A549 (cell line): ENCODE data around the gene CCL2. TPM values are rescaled to one million over a fixed set of nuclear protein-coding genes. Genes with fewer than 3 reads are reported as not detected.

ENCODE experiments used
- ATAC-seq, 2 experiments: fragments of 200-7000 bp in 1 of 2; fragments of >200 bp in 1 of 2; cut with Nextera tagmentation in 1 of 2; cut with Tn5 transposase in 1 of 2; 3 replicates each; pipeline versions ENCODE4 v1.8.0 to v1.9.1; 2018 to 2020; ENCODE audit warnings: mild to moderate bottlenecking in 1 of 2, moderate library complexity in 1 of 2
- CTCF ChIA-PET: fragments of 300-600 bp; sonication (Branson Sonifier 250); formaldehyde crosslinking; extraction: SDS; loops from one replicate; lab custom pipeline; 2021; ENCODE audit warnings: antibody characterized with exemption, inconsistent platforms; lab: Yijun Ruan, JAX
- POLR2A ChIA-PET: fragments of 350-600 bp; formaldehyde crosslinking; extraction: SDS; loops from one replicate; lab custom pipeline; 2021; ENCODE audit warnings: antibody characterized with exemption, inconsistent platforms; lab: Yijun Ruan, JAX
- DNase-seq, 2 experiments: peaks; one replicate each; pipeline versions ENCODE4 v3.0.0 to v3.0.0-alpha.2; 2011 to 2016; ENCODE audit warnings: low read depth in 1 of 2, low spot score in 1 of 2
- FAIRE-seq: peaks from 2 replicates; lab custom pipeline; 2011; peaks lifted over from hg19 to GRCh38; lab: Jason Lieb, UNC
- H3K27ac ChIP-seq, 2 experiments: fragments of >200 bp; sonication (Bioruptor Twin); formaldehyde crosslinking; 3 replicates each; pipeline ENCODE4 v1.5.1; 2016 to 2017
- H3K4me1 ChIP-seq: fragments of >200 bp; sonication (Bioruptor Twin); formaldehyde crosslinking; 3 replicates; pipeline ENCODE4 v1.6.1; 2016
- H3K4me2 ChIP-seq: fragments of >200 bp; sonication (Bioruptor Twin); formaldehyde crosslinking; 3 replicates; pipeline ENCODE4 v1.6.1; 2016
- H3K4me3 ChIP-seq: fragments of >200 bp; sonication (Bioruptor Twin); formaldehyde crosslinking; 3 replicates; pipeline ENCODE4 v1.5.1; 2016
- H3K9me3 ChIP-seq: fragments of >200 bp; sonication (Bioruptor Twin); formaldehyde crosslinking; 3 replicates; pipeline ENCODE4 v1.6.1; 2016
- ATOH8 ChIP-seq: fragments of 250-450 bp; sonication (Bioruptor Pico); IDR thresholded peaks from 2 replicates; pipeline ENCODE4 v1.5.0; 2020; ENCODE audit warnings: low read depth, mild to moderate bottlenecking, moderate library complexity
- BHLHE40 ChIP-seq: IDR thresholded peaks from 2 replicates; pipeline ENCODE4 v1.6.1; 2012; ENCODE audit warnings: low read depth, low read length, inconsistent platforms
- CBX2 ChIP-seq: fragments of 200-600 bp; sonication (generic); IDR thresholded peaks from 2 replicates; pipeline ENCODE4 v1.6.1; 2016; ENCODE audit warnings: low read depth, mild to moderate bottlenecking, borderline replicate concordance
- CBX8 ChIP-seq: fragments of 200-600 bp; sonication (generic); IDR thresholded peaks from 2 replicates; pipeline ENCODE4 v1.6.1; 2016
- CHD2 ChIP-seq: fragments of 150-350 bp; IDR thresholded peaks from 2 replicates; pipeline ENCODE4 v1.6.1; 2014; ENCODE audit warnings: low read length; ENCODE audit not compliant: partially characterized antibody
- EHF ChIP-seq: fragments of 250-450 bp; sonication (Bioruptor Pico); IDR thresholded peaks from 2 replicates; pipeline ENCODE4 v1.5.0; 2020; ENCODE audit warnings: mild to moderate bottlenecking
- ESRRA ChIP-seq: fragments of 150-350 bp; IDR thresholded peaks from 2 replicates; pipeline ENCODE4 v1.6.1; 2014; ENCODE audit warnings: mild to moderate bottlenecking, low read length, borderline replicate concordance
- FOSB ChIP-seq: fragments of 250-450 bp; sonication (Bioruptor Pico); IDR thresholded peaks from 2 replicates; pipeline ENCODE4 v1.5.0; 2020; ENCODE audit warnings: mild to moderate bottlenecking, moderate library complexity
- FOSL2 ChIP-seq, 2 experiments: fragments of 450-650 bp in 1 of 2; fragments of >200 bp in 1 of 2; sonication (Bioruptor Twin) in 1 of 2; formaldehyde crosslinking; IDR thresholded peaks; 2 replicates each; pipeline versions ENCODE4 v1.5.0 to v1.6.1; 2016 to 2020; ENCODE audit warnings: mild to moderate bottlenecking in 1 of 2, moderate library complexity in 1 of 2
- FOXS1 ChIP-seq: fragments of 250-450 bp; sonication (Bioruptor Pico); IDR thresholded peaks from 2 replicates; pipeline ENCODE4 v1.5.0; 2020; ENCODE audit warnings: mild to moderate bottlenecking, moderate library complexity
- GATA3 ChIP-seq: IDR thresholded peaks from 2 replicates; pipeline ENCODE4 v1.6.1; 2012; ENCODE audit warnings: borderline replicate concordance
- HDAC2 ChIP-seq: fragments of 200-600 bp; sonication (generic); IDR thresholded peaks from 2 replicates; pipeline ENCODE4 v1.6.1; 2016
- HOXB13 ChIP-seq: fragments of 250-450 bp; sonication (Bioruptor Pico); IDR thresholded peaks from 2 replicates; pipeline ENCODE4 v1.5.0; 2020; ENCODE audit warnings: low read depth, mild to moderate bottlenecking, moderate library complexity
- JUNB ChIP-seq: fragments of >200 bp; sonication (Bioruptor Twin); formaldehyde crosslinking; IDR thresholded peaks from 2 replicates; pipeline ENCODE4 v1.6.1; 2016
- KDM1A ChIP-seq: fragments of 200-600 bp; sonication (generic); IDR thresholded peaks from 2 replicates; pipeline ENCODE4 v1.6.1; 2016; ENCODE audit warnings: low read depth, mild to moderate bottlenecking
- KDM5A ChIP-seq: fragments of 200-600 bp; sonication (generic); IDR thresholded peaks from 2 replicates; pipeline ENCODE4 v1.6.1; 2016; ENCODE audit warnings: antibody characterized with exemption, mild to moderate bottlenecking
- MAZ ChIP-seq: fragments of 150-350 bp; IDR thresholded peaks from 2 replicates; pipeline ENCODE4 v1.6.1; 2014; ENCODE audit warnings: antibody characterized with exemption, low read depth, low read length, borderline replicate concordance
- MYC ChIP-seq: IDR thresholded peaks from 2 replicates; pipeline ENCODE4 v1.6.1; 2012; ENCODE audit warnings: mild to moderate bottlenecking, inconsistent platforms, low read length, improper control_type of control experiment, borderline replicate concordance
- NR3C1 ChIP-seq: fragments of >200 bp; sonication (Bioruptor Twin); formaldehyde crosslinking; IDR thresholded peaks from 3 replicates; pipeline ENCODE4 v1.6.1; 2017
- PBX3 ChIP-seq: IDR thresholded peaks from 2 replicates; pipeline ENCODE4 v1.6.1; 2012
- PHF8 ChIP-seq: fragments of 200-600 bp; sonication (generic); IDR thresholded peaks from 2 replicates; pipeline ENCODE4 v1.6.1; 2016; ENCODE audit warnings: low read depth, mild to moderate bottlenecking, antibody characterized with exemption, moderate library complexity, borderline replicate concordance
- RARB ChIP-seq: fragments of 250-450 bp; sonication (Bioruptor Pico); IDR thresholded peaks from 2 replicates; pipeline ENCODE4 v1.8.0; 2021; ENCODE audit warnings: mild to moderate bottlenecking, moderate library complexity
- RCOR1 ChIP-seq: fragments of 150-350 bp; IDR thresholded peaks from 2 replicates; pipeline ENCODE4 v1.6.1; 2014; ENCODE audit warnings: antibody characterized with exemption, low read length, low read depth
- REST ChIP-seq: fragments of 200-600 bp; sonication (generic); IDR thresholded peaks from 2 replicates; pipeline ENCODE4 v1.6.1; 2016; ENCODE audit warnings: antibody characterized with exemption, mild to moderate bottlenecking, moderate library complexity
- RFX5 ChIP-seq: fragments of 450-650 bp; IDR thresholded peaks from 2 replicates; pipeline ENCODE4 v1.7.1; 2014; ENCODE audit warnings: antibody characterized with exemption, mild to moderate bottlenecking, moderate library complexity
- RNF2 ChIP-seq: fragments of 200-600 bp; sonication (generic); IDR thresholded peaks from 2 replicates; pipeline ENCODE4 v1.6.1; 2016; ENCODE audit warnings: low read depth, mild to moderate bottlenecking, antibody characterized with exemption, moderate library complexity, borderline replicate concordance
- SMC3 ChIP-seq: fragments of >200 bp; sonication (Bioruptor Twin); formaldehyde crosslinking; IDR thresholded peaks from 3 replicates; pipeline ENCODE4 v1.6.1; 2018; ENCODE audit warnings: inconsistent platforms
- ZC3H11A ChIP-seq: fragments of 450-650 bp; IDR thresholded peaks from 2 replicates; pipeline ENCODE4 v1.6.1; 2014; ENCODE audit warnings: antibody characterized with exemption, mild to moderate bottlenecking
- ZFP36 ChIP-seq: fragments of 450-650 bp; IDR thresholded peaks from 2 replicates; pipeline ENCODE4 v1.6.1; 2014; ENCODE audit warnings: borderline replicate concordance; ENCODE audit not compliant: partially characterized antibody
- ZSCAN20 ChIP-seq: fragments of 250-450 bp; sonication (Bioruptor Pico); IDR thresholded peaks from 2 replicates; pipeline ENCODE4 v1.8.0; 2022; ENCODE audit warnings: mild to moderate bottlenecking, moderate library complexity
- WGBS: methylation state at CpG from one replicate; pipeline ENCODE4 v1.1.6; 2017; ENCODE audit errors: missing lambda C conversion rate; 5-methylcytosine and 5-hydroxymethylcytosine counted together
- polyA plus RNA-seq, 4 experiments: library from polyadenylated mRNA; depleted of rRNA in 3 of 4; stranded (reverse); fragments of >200 nt; fragmentation: RNase III in 1 of 4; extraction: RNeasy Plus Mini Kit Qiagen cat#74134 plus additional on column Dnase treatment in 1 of 4; gene quantifications; 2 replicates in 3 of 4; 3 replicates in 1 of 4; pipeline ENCODE4 v1.2.3, GENCODE V29; 2011 to 2017

The CCL2 gene
- polyA plus RNA-seq, 2 of the 4 experiments (the other 2 are of a cell fraction), result 17.6 to 144 TPM

- WGBS, result 83% methylated on average over 8 of the region's 8 CpGs
- ChIA-PET CTCF (interaction anchor here (0.8 to 1.4 kb wide), 4 partner anchors 20 to 118 kb away, joined by 3 to 5 read pairs (median 4); no protein-coding TSS in a partner anchor), POLR2A (no interaction called here)
- H3K4me3 ChIP-seq, result no peak overlapping the region
- no peak for TF ChIP-seq GATA3
- TF ChIP-seq HOXB13 (CRISPR knock-in tag), result no peak
- no peak for TF ChIP-seq ZFP36
- no peak for TF ChIP-seq NR3C1
- no peak for TF ChIP-seq CBX8
- TF ChIP-seq MYC, result no peak
- TF ChIP-seq RFX5, result no peak
- no peak for TF ChIP-seq PHF8
- no peak for TF ChIP-seq RNF2
- no peak for TF ChIP-seq REST
- no peak for TF ChIP-seq EHF (CRISPR knock-in tag)
- no peak for TF ChIP-seq ZSCAN20 (CRISPR knock-in tag)
- no peak for TF ChIP-seq HDAC2
- no peak for TF ChIP-seq JUNB
- TF ChIP-seq KDM1A, result no peak
- TF ChIP-seq CHD2, result no peak
- TF ChIP-seq PBX3, result no peak
- TF ChIP-seq FOXS1, result no peak
- no peak for TF ChIP-seq CBX2
- TF ChIP-seq SMC3, result no peak
- TF ChIP-seq, all 56 proteins: peak for 0
- ATAC-seq (no peak), FAIRE-seq (peak; percentile 23), DNase-seq (no peak)
- no peak overlapping the region for H3K27ac ChIP-seq
- H3K9me3 ChIP-seq, result no peaks in the 10 kb centered on the region
- no peak overlapping the region for H3K4me2 ChIP-seq
- H3K4me1 ChIP-seq, result peaks cover under 1% of the 10 kb centered on the region; the same call in 1 of the 3 replicates
Measured at GRCh38 chr17:34242587-34243363, 12.3 kb upstream of the CCL2 start.

GRCh38 chr17:34243364-34244320, 11.4 kb upstream of the CCL2 start:
- Histone ChIP-seq H3K4me3 (no peak overlapping the region), H3K4me2 (no peak overlapping the region), H3K9me3 (no peaks in the 10 kb centered on the region), H3K27ac (no peak overlapping the region), H3K4me1 (peaks cover 9% of the 10 kb centered on the region)
- ChIA-PET POLR2A (no interaction called here), CTCF (interaction anchor here (1.0 kb wide), 2 partner anchors 43 to 118 kb away, joined by 3 to 4 read pairs; no protein-coding TSS in a partner anchor)
- ATAC-seq (no peak), DNase-seq (no peak), FAIRE-seq (no peak)
- WGBS, result 65% methylated on average over 7 of the region's 7 CpGs
- TF ChIP-seq ESRRA (no peak), FOSL2 (IDR thresholded peaks at IDR 0.05) (no peak), FOSL2 (CRISPR knock-in tag; IDR thresholded peaks at IDR 0.05) (no peak), JUNB (no peak), KDM5A (no peak), FOSB (CRISPR knock-in tag) (no peak), BHLHE40 (no peak), RARB (CRISPR knock-in tag) (no peak), ATOH8 (CRISPR knock-in tag) (no peak), RCOR1 (no peak), ZC3H11A (no peak), CBX2 (no peak), NR3C1 (no peak), PHF8 (no peak), MAZ (no peak), GATA3 (no peak), PBX3 (no peak)
